CD14-positive monocyte (primary cell): ENCODE results near the gene ZFP91. TPM values are rescaled to one million over a fixed set of nuclear protein-coding genes. Genes with fewer than 3 reads are reported as not detected.
A peak's percentile ranks its signal among the peaks of the same experiment; 100 is the strongest.

Source experiments
- DNase-seq, 3 donors: peaks; one replicate each; pipeline ENCODE4 v3.0.0-alpha.2; 2011 to 2022
- H2AFZ ChIP-seq: 2 replicates; pipeline ENCODE4 v1.6.0; 2012; ENCODE audit warnings: mild to moderate bottlenecking, low read depth, low read length, inconsistent platforms; ENCODE audit not compliant: insufficient read depth, poor library complexity, severe bottlenecking
- H3K27ac ChIP-seq, 2 donors: 1 replicate in 1 of 2; 2 replicates in 1 of 2; pipeline ENCODE4 v1.5.1; 2012 to 2013; ENCODE audit warnings: low read length in 2 of 2, control low read depth in 1 of 2, inconsistent platforms in 1 of 2, low read depth in 1 of 2, mild to moderate bottlenecking in 1 of 2
- H3K27me3 ChIP-seq, 2 donors: one replicate each; pipeline versions ENCODE4 v1.6.0 to v1.6.1; 2011 to 2013; ENCODE audit warnings: low read length in 2 of 2; ENCODE audit not compliant: control insufficient read depth in 2 of 2, insufficient read depth in 2 of 2
- H3K36me3 ChIP-seq, 2 donors: replicated peaks in 1 of 2; 1 replicate in 1 of 2; 2 replicates in 1 of 2; pipeline versions ENCODE4 v1.5.1 to v1.6.1; 2012 to 2013; ENCODE audit warnings: low read length in 2 of 2, control low read depth in 1 of 2, inconsistent platforms in 1 of 2, mild to moderate bottlenecking in 1 of 2; ENCODE audit not compliant: insufficient read depth in 2 of 2, control insufficient read depth in 1 of 2
- H3K4me1 ChIP-seq, 2 donors: 1 replicate in 1 of 2; 2 replicates in 1 of 2; pipeline versions ENCODE4 v1.5.1 to v1.6.1; 2012 to 2013; ENCODE audit warnings: low read length in 2 of 2, control low read depth in 1 of 2, inconsistent platforms in 1 of 2, mild to moderate bottlenecking in 1 of 2, moderate library complexity in 1 of 2; ENCODE audit not compliant: insufficient read depth in 2 of 2, control insufficient read depth in 1 of 2
- H3K4me2 ChIP-seq: replicated peaks from 2 replicates; pipeline ENCODE3; 2012; ENCODE audit warnings: low read length, moderate library complexity, mild to moderate bottlenecking; ENCODE audit not compliant: poor library complexity, severe bottlenecking; ENCODE audit errors: extremely low read depth
- H3K4me3 ChIP-seq, 3 experiments: fragments of 200-600 bp in 1 of 3; sonication (generic) in 1 of 3; replicated peaks in 1 of 3; 1 replicate in 2 of 3; 2 replicates in 1 of 3; pipeline ENCODE4 v1.5.1; 2011 to 2013; ENCODE audit warnings: low read length in 3 of 3, mild to moderate bottlenecking in 3 of 3, control low read depth in 2 of 3, low read depth in 2 of 3, inconsistent platforms in 1 of 3, moderate library complexity in 1 of 3
- H3K79me2 ChIP-seq: 2 replicates; pipeline ENCODE4 v1.6.0; 2012; ENCODE audit warnings: mild to moderate bottlenecking, control low read depth, inconsistent platforms, low read length, moderate library complexity; ENCODE audit not compliant: insufficient read depth
- H3K9ac ChIP-seq: 2 replicates; pipeline ENCODE4 v1.6.0; 2017; ENCODE audit warnings: low read length, mild to moderate bottlenecking; ENCODE audit not compliant: insufficient read depth, poor library complexity, severe bottlenecking
- H3K9me3 ChIP-seq, 2 donors: replicated peaks in 1 of 2; 1 replicate in 1 of 2; 2 replicates in 1 of 2; pipeline versions ENCODE4 v1.5.1 to v1.6.1; 2012 to 2013; ENCODE audit warnings: low read length in 2 of 2, control low read depth in 1 of 2; ENCODE audit not compliant: control insufficient read depth in 1 of 2, insufficient read depth in 1 of 2
- H4K20me1 ChIP-seq: 2 replicates; pipeline ENCODE4 v1.6.0; 2012; ENCODE audit warnings: mild to moderate bottlenecking, low read length, control low read depth, moderate library complexity; ENCODE audit not compliant: insufficient read depth
- H3K27ac Mint-ChIP-seq, 7 donors: one replicate each; pipeline ENCODE4 v1.8.0; 2020; ENCODE audit warnings: mild to moderate bottlenecking in 7 of 7, mixed read lengths in 7 of 7, moderate library complexity in 6 of 7, inconsistent platforms in 2 of 7
- H3K27me3 Mint-ChIP-seq, 3 donors: one replicate each; pipeline ENCODE4 v1.8.0; 2021 to 2022; ENCODE audit warnings: low read depth in 3 of 3, mild to moderate bottlenecking in 3 of 3, mixed read lengths in 3 of 3, moderate library complexity in 3 of 3, inconsistent platforms in 1 of 3
- H3K36me3 Mint-ChIP-seq, 2 donors: one replicate each; pipeline ENCODE4 v1.8.0; 2020; ENCODE audit warnings: mixed read lengths in 2 of 2, inconsistent platforms in 1 of 2, mild to moderate bottlenecking in 1 of 2
- H3K4me1 Mint-ChIP-seq: one replicate; pipeline ENCODE4 v1.8.0; 2020; ENCODE audit warnings: mild to moderate bottlenecking, mixed read lengths
- H3K4me3 Mint-ChIP-seq, 2 donors: one replicate each; pipeline ENCODE4 v1.8.0; 2020; ENCODE audit warnings: mild to moderate bottlenecking in 2 of 2, mixed read lengths in 2 of 2, moderate library complexity in 1 of 2
- H3K9me3 Mint-ChIP-seq, 7 donors: one replicate each; pipeline ENCODE4 v1.8.0; 2020 to 2022; ENCODE audit warnings: mixed read lengths in 7 of 7, mild to moderate bottlenecking in 6 of 7, moderate library complexity in 6 of 7, inconsistent platforms in 2 of 7
- CTCF ChIP-seq: fragments of 200-600 bp; IDR thresholded peaks from one replicate; pipeline ENCODE4 v1.8.0; 2022; ENCODE audit warnings: antibody characterized with exemption, mild to moderate bottlenecking
- WGBS: methylation state at CpG from one replicate; pipeline ENCODE4 v1.1.5; 2013; ENCODE audit warnings: missing lambda C conversion rate; ENCODE audit not compliant: insufficient coverage; 5-methylcytosine and 5-hydroxymethylcytosine counted together
- intact Hi-C, 2 donors: fragments of 100-400 bp; cut with micrococcal nuclease; formaldehyde crosslinking; loops; one replicate each; pipeline versions ENCODE4 v1.15.0 to v1.15.1; 2023
- polyA plus RNA-seq, 3 donors: library from polyadenylated mRNA; depleted of rRNA in 1 of 3; unstranded in 2 of 3; stranded (reverse) in 1 of 3; fragments of 300-500 nt in 2 of 3; fragments of >200 nt in 1 of 3; fragmentation: Illumina TruSeq in 2 of 3; gene quantifications; 1 replicate in 2 of 3; 2 replicates in 1 of 3; pipeline ENCODE4 v1.2.3, GENCODE V29; 2012 to 2021

The ZFP91 gene
- polyA plus RNA-seq, 3 donors, result 8.0 to 15.8 (median 8.3) TPM

- Histone ChIP-seq H3K4me3 (no peak overlapping the region), H4K20me1 (no peaks in the 10 kb centered on the region), H3K27ac (peak overlapping the region in 1 of 2 donors; percentile 10), H3K9ac (no peak overlapping the region), H3K79me2 (no peaks in the 10 kb centered on the region), H3K4me2 (no peak overlapping the region), H2AFZ (peak overlapping the region; percentile 53), H3K4me1 (peaks cover 10 to 17% of the 10 kb centered on the region in 2 donors), H3K36me3 (no peaks in the 10 kb centered on the region), H3K9me3 (peaks cover 3 to 4% of the 10 kb centered on the region in 2 donors), H3K27me3 (no peaks in the 10 kb centered on the region)
- peak overlapping the region in 1 of 2 donors; percentile 39 for H3K4me3 Mint-ChIP-seq
- WGBS, result no CpG with 5 or more reads among the region's 1 CpG
- H3K4me1 Mint-ChIP-seq, result peaks cover 18% of the 10 kb centered on the region
- H3K9me3 Mint-ChIP-seq, result peaks cover 0 to 10% (median 2%) of the 10 kb centered on the region in 7 donors
- H3K36me3 Mint-ChIP-seq, result no peaks in the 10 kb centered on the region
- TF ChIP-seq CTCF, result no peak
- peaks cover 0 to 1% (median 0%) of the 10 kb centered on the region in 3 donors for H3K27me3 Mint-ChIP-seq
- intact Hi-C loops, result no loop called here
- H3K27ac Mint-ChIP-seq, result peak overlapping the region in 1 of 7 donors; percentile 8
- peak; percentile 6 to 22 (median 10) for DNase-seq
Measured at GRCh38 chr11:58640386-58641023, 61.6 kb downstream of the ZFP91 start.

GRCh38 chr11:58641341-58641740, 62.5 kb downstream of the ZFP91 start:
- TF ChIP-seq CTCF, result no peak
- H3K27ac Mint-ChIP-seq, result no peak overlapping the region
- DNase-seq, result no peak
- peaks cover 0 to 18% (median 10%) of the 10 kb centered on the region in 7 donors for H3K9me3 Mint-ChIP-seq
- Histone ChIP-seq H3K36me3 (no peaks in the 10 kb centered on the region), H3K79me2 (no peaks in the 10 kb centered on the region), H3K9ac (no peak overlapping the region), H3K4me3 (no peak overlapping the region), H2AFZ (no peak overlapping the region), H3K9me3 (peaks cover 8 to 9% of the 10 kb centered on the region in 2 donors), H3K27me3 (no peaks in the 10 kb centered on the region), H4K20me1 (no peaks in the 10 kb centered on the region), H3K27ac (no peak overlapping the region), H3K4me1 (peaks cover 10 to 17% of the 10 kb centered on the region in 2 donors), H3K4me2 (no peak overlapping the region)
- H3K4me3 Mint-ChIP-seq, result no peak overlapping the region
- intact Hi-C loops, result no loop called here
- peaks cover 18% of the 10 kb centered on the region for H3K4me1 Mint-ChIP-seq
- peaks cover 0 to 3% (median 0%) of the 10 kb centered on the region in 3 donors for H3K27me3 Mint-ChIP-seq
- no peaks in the 10 kb centered on the region for H3K36me3 Mint-ChIP-seq
- no CpG with 5 or more reads among the region's 3 CpGs for WGBS
